HepG2 (cell line): ENCODE results near the gene WNT7A. TPM values are rescaled to one million over a fixed set of nuclear protein-coding genes. Genes with fewer than 3 reads are reported as not detected.

Experiments
- ATAC-seq: fragments of 200-7000 bp; cut with Tn5 transposase; 3 replicates; pipeline ENCODE4 v1.9.1; 2020; ENCODE audit warnings: mild to moderate bottlenecking, moderate library complexity
- BruUV-seq: library from RNA; stranded (reverse); fragments of 400-500 nt; replicated peaks from 2 replicates; lab custom pipeline; 2021; lab: Mats Ljungman, UMichigan
- CTCF ChIA-PET: fragments of 300-600 bp; formaldehyde crosslinking; extraction: SDS; loops from one replicate; lab custom pipeline; 2021; ENCODE audit warnings: low total read pairs, inconsistent platforms, low intra/inter-chr PET ratio; lab: Yijun Ruan, JAX
- POLR2A ChIA-PET: fragments of 350-600 bp; sonication (Branson Sonifier 250); formaldehyde crosslinking; loops from one replicate; lab custom pipeline; 2020; ENCODE audit warnings: antibody characterized with exemption, inconsistent platforms; lab: Yijun Ruan, JAX
- DNase-seq: peaks from one replicate; pipeline ENCODE4 v3.0.0-alpha.2; 2015; ENCODE audit warnings: low spot score
- FAIRE-seq: peaks from 3 replicates; lab custom pipeline; 2011; peaks lifted over from hg19 to GRCh38; lab: Jason Lieb, UNC
- H2AFZ ChIP-seq: one replicate; pipeline ENCODE4 v1.6.1; 2011; ENCODE audit warnings: low read length, inconsistent platforms
- H3K27ac ChIP-seq: fragments of 300-600 bp; 3 replicates; pipeline ENCODE4 v1.8.0; 2011; ENCODE audit warnings: mixed run types, mild to moderate bottlenecking, mixed read lengths, low read length, inconsistent platforms; ENCODE audit not compliant: insufficient read depth; ENCODE audit errors: extremely low read length
- H3K27me3 ChIP-seq, 2 experiments: fragments of 200-600 bp in 1 of 2; 2 replicates in 1 of 2; 3 replicates in 1 of 2; pipeline versions ENCODE4 v1.6.0 to v1.8.0; 2011; ENCODE audit warnings: low read length in 2 of 2, mild to moderate bottlenecking in 2 of 2, moderate library complexity in 2 of 2, inconsistent platforms in 1 of 2; ENCODE audit not compliant: insufficient read depth in 2 of 2, control insufficient read depth in 1 of 2
- H3K36me3 ChIP-seq, 2 experiments: fragments of 200-600 bp in 1 of 2; replicated peaks in 1 of 2; 2 replicates in 1 of 2; 3 replicates in 1 of 2; pipeline versions ENCODE4 v1.5.1 to v1.8.0; 2011; ENCODE audit warnings: low read length in 2 of 2, inconsistent platforms in 1 of 2; ENCODE audit not compliant: insufficient read depth in 2 of 2, control insufficient read depth in 1 of 2
- H3K4me1 ChIP-seq: 2 replicates; pipeline ENCODE4 v1.5.1; 2012; ENCODE audit warnings: low read length, inconsistent platforms; ENCODE audit not compliant: insufficient read depth
- H3K4me2 ChIP-seq: 2 replicates; pipeline ENCODE4 v1.6.0; 2011; ENCODE audit warnings: low read depth, low read length, inconsistent platforms
- H3K4me3 ChIP-seq, 3 experiments: fragments of 200-600 bp in 1 of 3; sonication (generic), shearing (Covaris generic) in 1 of 3; replicated peaks in 1 of 3; 2 replicates each; pipeline ENCODE4 v1.5.1; 2011 to 2016; ENCODE audit warnings: low read length in 3 of 3, inconsistent platforms in 2 of 3, low read depth in 2 of 3, mild to moderate bottlenecking in 2 of 3, control low read depth in 1 of 3, mixed read lengths in 1 of 3; ENCODE audit not compliant: insufficient read depth in 1 of 3
- H3K79me2 ChIP-seq: one replicate; pipeline ENCODE4 v1.6.1; 2011; ENCODE audit warnings: low read length, inconsistent platforms; ENCODE audit not compliant: insufficient read depth
- H3K9ac ChIP-seq: 2 replicates; pipeline ENCODE4 v1.6.0; 2011; ENCODE audit warnings: mild to moderate bottlenecking, low read depth, low read length, inconsistent platforms; ENCODE audit not compliant: insufficient read depth
- H3K9me3 ChIP-seq: 2 replicates; pipeline ENCODE4 v1.5.1; 2012; ENCODE audit warnings: mild to moderate bottlenecking, low read length
- H4K20me1 ChIP-seq: 2 replicates; pipeline ENCODE4 v1.6.0; 2011; ENCODE audit warnings: inconsistent platforms, mild to moderate bottlenecking, low read length, moderate library complexity; ENCODE audit not compliant: insufficient read depth
- DR1 ChIP-seq: sonication (generic); formaldehyde crosslinking; IDR thresholded peaks from 2 replicates; pipeline ENCODE4 v1.8.0; 2021; ENCODE audit warnings: mild to moderate bottlenecking, missing genetic modification reagents, inconsistent platforms
- ERF ChIP-seq: IDR thresholded peaks from 2 replicates; pipeline ENCODE4 v1.6.1; 2018; ENCODE audit warnings: missing biosample characterization, missing genetic modification reagents
- FOSL1 ChIP-seq: sonication (generic); formaldehyde crosslinking; IDR thresholded peaks from 2 replicates; pipeline ENCODE4 v1.9.0; 2021; ENCODE audit warnings: missing genetic modification reagents, borderline replicate concordance
- FOXP1 ChIP-seq, 2 experiments: fragments of 450-650 bp in 1 of 2; IDR thresholded peaks; 2 replicates each; pipeline ENCODE4 v1.6.1; 2017 to 2018; ENCODE audit warnings: antibody characterized with exemption in 1 of 2
- HOXA3 ChIP-seq: sonication (generic); formaldehyde crosslinking; IDR thresholded peaks from 2 replicates; pipeline ENCODE4 v1.5.0; 2020; ENCODE audit warnings: missing genetic modification reagents
- IRF1 ChIP-seq: sonication (generic); formaldehyde crosslinking; IDR thresholded peaks from 2 replicates; pipeline ENCODE4 v1.4.0; 2020; ENCODE audit warnings: low read depth, mild to moderate bottlenecking, missing genetic modification reagents
- ISX ChIP-seq: sonication (generic); formaldehyde crosslinking; conservative IDR thresholded peaks from 2 replicates; pipeline ENCODE4 v1.5.0; 2020; ENCODE audit warnings: missing genetic modification reagents
- KDM1A ChIP-seq: IDR thresholded peaks from 2 replicates; pipeline ENCODE4 v1.6.1; 2016; ENCODE audit warnings: missing compliant biosample characterization
- NFAT5 ChIP-seq: sonication (generic); formaldehyde crosslinking; IDR thresholded peaks from 2 replicates; pipeline ENCODE4 v1.4.0; 2020; ENCODE audit warnings: missing genetic modification reagents
- NPAS2 ChIP-seq: sonication (generic); formaldehyde crosslinking; IDR thresholded peaks from 2 replicates; pipeline ENCODE4 v1.8.0; 2022; ENCODE audit warnings: mild to moderate bottlenecking, missing genetic modification reagents, borderline replicate concordance
- ZBTB20 ChIP-seq: sonication (generic); formaldehyde crosslinking; IDR thresholded peaks from 2 replicates; pipeline ENCODE4 v1.8.1; 2023; ENCODE audit warnings: missing genetic modification reagents, low read depth, mild to moderate bottlenecking, borderline replicate concordance
- ZNF431 ChIP-seq: sonication (generic); formaldehyde crosslinking; IDR thresholded peaks from 2 replicates; pipeline ENCODE4 v1.9.0; 2022; ENCODE audit warnings: missing genetic modification reagents, low read depth, mild to moderate bottlenecking, borderline replicate concordance
- WGBS: methylation state at CpG from one replicate; pipeline ENCODE4 v1.1.6; 2017; ENCODE audit warnings: low lambda C conversion rate; 5-methylcytosine and 5-hydroxymethylcytosine counted together
- in situ Hi-C: cut with HindIII; loops from 2 replicates; pipeline ENCODE4 v1.10.0; 2017; ENCODE audit warnings: low pct_unique_long_range_greater_than_20kb; ENCODE audit not compliant: extremely low pct_ligation_motif_present
- intact Hi-C: fragments of 100-400 bp; cut with micrococcal nuclease; formaldehyde crosslinking; loops from one replicate; pipeline ENCODE4 v1.10.0; 2022; ENCODE audit not compliant: unreplicated experiment
- polyA plus RNA-seq, 8 experiments: library from polyadenylated mRNA; depleted of rRNA in 3 of 8; stranded (reverse) in 7 of 8; unstranded in 1 of 8; fragments of >200 nt; fragmentation: Illumina TruSeq in 4 of 8; extraction: Trizol in 4 of 8; gene quantifications; 2 replicates each; pipeline versions ENCODE4 v1.2.1 to v1.2.3, GENCODE V29; 2011 to 2016; ENCODE audit warnings: low read depth in 4 of 8, missing spikeins in 1 of 8, mixed read lengths in 1 of 8; ENCODE audit not compliant: insufficient read depth in 1 of 8
- total RNA-seq, 5 experiments: library from RNA; depleted of rRNA; stranded (reverse); fragments of >200 nt; fragmentation: Illumina TruSeq; extraction: Trizol; gene quantifications; 2 replicates each; pipeline ENCODE4 v1.2.3, GENCODE V29; 2016; ENCODE audit warnings: low read depth in 1 of 5
- TF ChIP-seq, protein P1 (sequence below): IDR thresholded peaks from 2 replicates; pipeline ENCODE4 v1.6.1; 2016; ENCODE audit warnings: missing compliant biosample characterization, missing genetic modification reagents, borderline replicate concordance

Gene WNT7A
- total and polyA plus RNA-seq, 2 of the 13 experiments (the other 11 are each of a cell fraction or from before 2014, with no cell fraction given), result not detected

GRCh38 chr3:13840456-13840855 is 39.4 kb downstream of the WNT7A start (continued):
- TF ChIP-seq, protein P1, sequence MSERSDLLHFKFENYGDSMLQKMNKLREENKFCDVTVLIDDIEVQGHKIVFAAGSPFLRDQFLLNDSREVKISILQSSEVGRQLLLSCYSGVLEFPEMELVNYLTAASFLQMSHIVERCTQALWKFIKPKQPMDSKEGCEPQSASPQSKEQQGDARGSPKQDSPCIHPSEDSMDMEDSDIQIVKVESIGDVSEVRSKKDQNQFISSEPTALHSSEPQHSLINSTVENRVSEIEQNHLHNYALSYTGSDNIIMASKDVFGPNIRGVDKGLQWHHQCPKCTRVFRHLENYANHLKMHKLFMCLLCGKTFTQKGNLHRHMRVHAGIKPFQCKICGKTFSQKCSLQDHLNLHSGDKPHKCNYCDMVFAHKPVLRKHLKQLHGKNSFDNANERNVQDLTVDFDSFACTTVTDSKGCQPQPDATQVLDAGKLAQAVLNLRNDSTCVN (CRISPR knock-in tag), result no peak
- TF ChIP-seq ZNF431 (CRISPR knock-in tag) (no peak), FOXP1 (IDR thresholded peaks at IDR 0.05) (no peak), FOXP1 (CRISPR knock-in tag; IDR thresholded peaks at IDR 0.05) (no peak), HOXA3 (CRISPR knock-in tag) (no peak), ZBTB20 (no peak), DR1 (CRISPR knock-in tag) (no peak), FOSL1 (CRISPR knock-in tag) (no peak), ISX (no peak)

DNA sequence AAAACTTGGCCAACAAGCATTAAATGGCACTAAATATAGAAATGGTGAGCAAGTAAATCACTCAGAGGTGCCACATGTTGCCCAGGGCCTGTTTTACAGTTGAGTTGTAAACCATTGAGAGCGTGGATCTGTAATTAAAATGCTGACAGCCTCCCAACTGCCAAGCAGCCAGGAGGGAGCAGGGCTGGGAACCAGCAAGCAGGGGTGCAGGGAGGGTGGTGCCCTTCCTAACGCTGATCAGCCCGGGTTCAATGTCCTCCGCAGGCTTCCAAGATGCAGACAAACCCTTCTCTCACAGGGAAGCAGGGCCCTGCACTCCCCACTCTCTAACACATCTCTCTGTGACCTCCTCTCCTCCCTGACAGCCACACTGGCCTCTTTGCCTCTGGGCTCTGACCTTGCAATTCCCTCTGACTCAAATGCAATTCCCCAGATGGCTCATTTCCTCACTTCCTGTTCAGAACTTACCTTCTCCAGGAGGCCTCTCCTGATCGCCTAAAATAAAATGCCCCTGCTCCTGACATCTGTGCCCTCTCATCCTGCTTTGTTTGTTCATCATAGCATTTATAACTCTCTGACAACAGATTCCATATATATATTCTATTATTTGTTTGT is 40.0 kb downstream of the WNT7A start:
- no peak overlapping the region for H3K4me2 ChIP-seq
- in situ Hi-C loops (no loop called here), intact Hi-C loops (no loop called here)
- no peak overlapping the region for H3K9ac ChIP-seq
- H3K4me1 ChIP-seq, result no peaks in the 10 kb centered on the region
- H4K20me1 ChIP-seq, result no peaks in the 10 kb centered on the region
- FAIRE-seq (no peak), DNase-seq (no peak), ATAC-seq (no peak)
- no TSS peak for BruUV-seq
- no peaks in the 10 kb centered on the region for H3K36me3 ChIP-seq
- no peaks in the 10 kb centered on the region for H3K9me3 ChIP-seq
- no peak overlapping the region for H3K4me3 ChIP-seq
- H3K27ac ChIP-seq, result no peak overlapping the region
- no peaks in the 10 kb centered on the region for H3K79me2 ChIP-seq
- 21% methylated on average over 2 of the region's 5 CpGs for WGBS
- no peak overlapping the region for H2AFZ ChIP-seq
- peaks cover 4 to 63% of the 10 kb centered on the region in 2 experiments; a peak in 4 of 5 replicates for H3K27me3 ChIP-seq
- CTCF ChIA-PET, result no interaction called here
- POLR2A ChIA-PET, result no interaction called here
- TF ChIP-seq IRF1 (no peak), ERF (CRISPR knock-in tag) (no peak), KDM1A (no peak), NPAS2 (CRISPR knock-in tag) (no peak), NFAT5 (CRISPR knock-in tag) (no peak)
